ENCODE measurements around the gene ANO2. TPM values are rescaled to one million over a fixed set of nuclear protein-coding genes. Genes with fewer than 3 reads are reported as not detected.
A peak's percentile ranks its signal among the peaks of the same experiment; 100 is the strongest.

ANO2 gene
- total RNA-seq, 2 donors from 2014 or later: 14.3 to 28.5 TPM

GRCh38 chr12:5688226-5688625 is 256.8 kb downstream of the ANO2 start:
- Mint-ChIP-seq H3K27ac (no peak overlapping the region), H3K36me3 (ENCODE audit: low read depth) (peaks cover 10% of the 10 kb centered on the region), H3K4me3 (no peak overlapping the region), H3K4me1 (peaks cover 25% of the 10 kb centered on the region), H3K9me3 (peaks cover 1% of the 10 kb centered on the region), H3K27me3 (ENCODE audit: insufficient read depth) (peaks cover 91% of the 10 kb centered on the region)
- H3K4me3 ChIP-seq (ENCODE audit: low read length): no peak overlapping the region
- no peak overlapping the region for H3K27ac ChIP-seq (ENCODE audit: low read depth, low read length)
- no peaks in the 10 kb centered on the region for H3K36me3 ChIP-seq (ENCODE audit: control insufficient read depth, insufficient read depth, low read length)
- peaks cover 100% of the 10 kb centered on the region for H3K27me3 ChIP-seq (ENCODE audit: control insufficient read depth, insufficient read depth, low read length, poor library complexity, severe bottlenecking)
- TF ChIP-seq, protein P1, sequence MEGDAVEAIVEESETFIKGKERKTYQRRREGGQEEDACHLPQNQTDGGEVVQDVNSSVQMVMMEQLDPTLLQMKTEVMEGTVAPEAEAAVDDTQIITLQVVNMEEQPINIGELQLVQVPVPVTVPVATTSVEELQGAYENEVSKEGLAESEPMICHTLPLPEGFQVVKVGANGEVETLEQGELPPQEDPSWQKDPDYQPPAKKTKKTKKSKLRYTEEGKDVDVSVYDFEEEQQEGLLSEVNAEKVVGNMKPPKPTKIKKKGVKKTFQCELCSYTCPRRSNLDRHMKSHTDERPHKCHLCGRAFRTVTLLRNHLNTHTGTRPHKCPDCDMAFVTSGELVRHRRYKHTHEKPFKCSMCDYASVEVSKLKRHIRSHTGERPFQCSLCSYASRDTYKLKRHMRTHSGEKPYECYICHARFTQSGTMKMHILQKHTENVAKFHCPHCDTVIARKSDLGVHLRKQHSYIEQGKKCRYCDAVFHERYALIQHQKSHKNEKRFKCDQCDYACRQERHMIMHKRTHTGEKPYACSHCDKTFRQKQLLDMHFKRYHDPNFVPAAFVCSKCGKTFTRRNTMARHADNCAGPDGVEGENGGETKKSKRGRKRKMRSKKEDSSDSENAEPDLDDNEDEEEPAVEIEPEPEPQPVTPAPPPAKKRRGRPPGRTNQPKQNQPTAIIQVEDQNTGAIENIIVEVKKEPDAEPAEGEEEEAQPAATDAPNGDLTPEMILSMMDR (conservative IDR thresholded peaks at IDR 0.05): peak; percentile 17
- peaks cover 7% of the 10 kb centered on the region for H3K4me1 ChIP-seq (ENCODE audit: control insufficient read depth, insufficient read depth, low read length)
- WGBS, 2 experiments (ENCODE audit: insufficient coverage in 1 of 2, insufficient read length in 1 of 2): 78% methylated on average over 2 of the region's 2 CpGs; no CpG with 5 or more reads in 1 of the 2 experiments
- no peak overlapping the region for H3K9ac ChIP-seq (ENCODE audit: extremely low read depth, low read length, poor library complexity, severe bottlenecking)
- DNase-seq: no peak
- H3K9me3 ChIP-seq (ENCODE audit: control insufficient read depth, low read length): peaks cover 13% of the 10 kb centered on the region

DNA sequence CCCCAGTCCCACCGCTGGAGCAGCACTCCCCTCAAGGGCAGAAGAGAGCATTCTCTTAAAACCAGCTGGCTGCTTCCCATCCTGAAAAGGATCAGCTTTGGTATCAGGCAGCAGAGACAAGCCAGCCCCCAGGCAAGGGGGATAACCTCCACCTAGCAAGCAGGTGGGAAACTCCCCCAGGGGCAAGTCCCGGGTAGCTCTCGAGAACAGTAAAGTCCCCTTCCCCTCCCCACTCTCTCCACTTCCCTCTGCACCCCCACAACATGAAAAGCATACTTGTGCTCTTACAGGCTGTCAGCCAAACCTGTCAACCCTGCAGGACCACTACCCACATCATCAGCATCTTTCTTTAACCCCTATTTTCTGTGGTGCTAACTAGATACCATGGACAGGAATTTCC is 259.1 kb downstream of the ANO2 start:
- Histone ChIP-seq H3K4me3 (ENCODE audit: low read length) (no peak overlapping the region), H3K27me3 (ENCODE audit: control insufficient read depth, insufficient read depth, low read length, poor library complexity, severe bottlenecking) (peaks cover 100% of the 10 kb centered on the region), H3K9ac (ENCODE audit: extremely low read depth, low read length, poor library complexity, severe bottlenecking) (no peak overlapping the region), H3K27ac (ENCODE audit: low read depth, low read length) (no peak overlapping the region), H3K4me1 (ENCODE audit: control insufficient read depth, insufficient read depth, low read length) (peaks cover 7% of the 10 kb centered on the region), H3K36me3 (ENCODE audit: control insufficient read depth, insufficient read depth, low read length) (no peaks in the 10 kb centered on the region), H3K9me3 (ENCODE audit: control insufficient read depth, low read length) (no peaks in the 10 kb centered on the region)
- no peak for DNase-seq
- H3K36me3 Mint-ChIP-seq (ENCODE audit: low read depth): no peaks in the 10 kb centered on the region
- no peak overlapping the region for H3K4me3 Mint-ChIP-seq
- WGBS, 2 experiments (ENCODE audit: insufficient coverage in 1 of 2, insufficient read length in 1 of 2): 0 to 56% methylated on average over 1 to 3 of the region's 3 CpGs
- H3K9me3 Mint-ChIP-seq: no peaks in the 10 kb centered on the region
- no peak overlapping the region for H3K27ac Mint-ChIP-seq
- peaks cover 94% of the 10 kb centered on the region for H3K27me3 Mint-ChIP-seq (ENCODE audit: insufficient read depth)
- TF ChIP-seq, protein P1 (conservative IDR thresholded peaks at IDR 0.05): no peak
- H3K4me1 Mint-ChIP-seq: peaks cover 25% of the 10 kb centered on the region

DNA sequence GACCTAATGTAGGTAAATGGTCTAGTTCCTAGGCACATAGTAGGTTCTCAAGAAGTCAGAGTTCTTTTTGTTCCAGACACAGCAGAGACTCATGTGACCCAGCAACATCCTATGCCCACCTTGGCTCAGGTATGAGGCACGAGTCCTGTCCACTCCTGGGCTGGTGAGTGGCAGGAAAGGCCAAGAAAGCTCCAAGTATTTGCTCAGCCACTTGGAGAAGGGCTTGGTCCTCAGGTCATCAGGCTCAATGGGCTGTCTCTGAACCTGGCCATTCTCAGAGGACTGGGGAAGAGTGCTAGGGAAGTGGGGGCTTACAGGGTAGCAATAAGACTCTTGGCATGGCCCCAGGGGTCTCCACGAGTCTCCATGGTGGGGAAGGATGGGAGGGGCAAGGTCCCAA is 260.1 kb downstream of the ANO2 start:
- 78 to 90% methylated on average over 1 of the region's 2 CpGs for WGBS, 2 experiments (ENCODE audit: insufficient coverage in 1 of 2, insufficient read length in 1 of 2)
- H3K9me3 ChIP-seq (ENCODE audit: control insufficient read depth, low read length): no peaks in the 10 kb centered on the region
- peaks cover 94% of the 10 kb centered on the region for H3K27me3 Mint-ChIP-seq (ENCODE audit: insufficient read depth)

More for the DNA sequence above, 260.1 kb downstream of the ANO2 start:
- H3K4me3 Mint-ChIP-seq: no peak overlapping the region
- H3K27ac ChIP-seq (ENCODE audit: low read depth, low read length): no peak overlapping the region
- H3K4me1 Mint-ChIP-seq: peaks cover 23% of the 10 kb centered on the region
- H3K4me3 ChIP-seq (ENCODE audit: low read length): no peak overlapping the region
- peaks cover 100% of the 10 kb centered on the region for H3K27me3 ChIP-seq (ENCODE audit: control insufficient read depth, insufficient read depth, low read length, poor library complexity, severe bottlenecking)
- H3K9ac ChIP-seq (ENCODE audit: extremely low read depth, low read length, poor library complexity, severe bottlenecking): no peak overlapping the region
- H3K4me1 ChIP-seq (ENCODE audit: control insufficient read depth, insufficient read depth, low read length): peaks cover 7% of the 10 kb centered on the region
- no peaks in the 10 kb centered on the region for H3K36me3 ChIP-seq (ENCODE audit: control insufficient read depth, insufficient read depth, low read length)
- no peaks in the 10 kb centered on the region for H3K9me3 Mint-ChIP-seq
- H3K27ac Mint-ChIP-seq: no peak overlapping the region
- TF ChIP-seq, protein P1 (conservative IDR thresholded peaks at IDR 0.05): no peak
- no peak for DNase-seq
- H3K36me3 Mint-ChIP-seq (ENCODE audit: low read depth): no peaks in the 10 kb centered on the region

Data from endodermal cell (in vitro differentiated cells).